AG04450 (cell line): ENCODE measurements around the gene CR1L. TPM values are rescaled to one million over a fixed set of nuclear protein-coding genes. Genes with fewer than 3 reads are reported as not detected.
"Not testable (repeated sequence)": the region's sequence is repeated elsewhere in the genome, so short reads cannot be mapped to it uniquely, and the experiment has no call there.

ENCODE experiments used
- CTCF ChIA-PET: fragments of 300-600, 350-600 bp; formaldehyde crosslinking; extraction: SDS; loops from one replicate; lab custom pipeline; 2022; ENCODE audit warnings: antibody characterized with exemption, inconsistent platforms; lab: Charles Lee
- POLR2A ChIA-PET: fragments of 350-600 bp; formaldehyde crosslinking; extraction: SDS; loops from one replicate; lab custom pipeline; 2021; ENCODE audit warnings: antibody characterized with exemption, inconsistent platforms; lab: Yijun Ruan, JAX
- DNase-seq: peaks from one replicate; pipeline ENCODE4 v3.0.0-alpha.2; 2011; ENCODE audit warnings: low read depth, low spot score
- H3K27ac ChIP-seq: one replicate; pipeline ENCODE4 v1.5.1; 2012; ENCODE audit warnings: low read depth, low read length, control low read depth
- H3K27me3 ChIP-seq: one replicate; pipeline ENCODE4 v1.6.0; 2012; ENCODE audit warnings: low read length; ENCODE audit not compliant: control insufficient read depth, insufficient read depth
- H3K4me3 ChIP-seq: 2 replicates; pipeline ENCODE4 v1.5.1; 2011; ENCODE audit warnings: mild to moderate bottlenecking, low read depth, low read length, control low read depth
- H3K9me3 ChIP-seq: 2 replicates; pipeline ENCODE4 v1.5.1; 2012; ENCODE audit warnings: low read length; ENCODE audit not compliant: control insufficient read depth, insufficient read depth
- polyA plus RNA-seq: library from polyadenylated mRNA; depleted of rRNA; stranded (reverse); fragments of >200 nt; gene quantifications from 2 replicates; pipeline ENCODE4 v1.2.3, GENCODE V29; 2011; rRNA removed
- small RNA-seq: library from RNA; depleted of rRNA; stranded (forward); fragments of <200 nt; gene quantifications from one replicate; pipeline ENCODE3, GENCODE V24; 2012; ENCODE audit warnings: low read depth; ENCODE audit not compliant: insufficient read length
- TF ChIP-seq, protein P1 (sequence below): IDR thresholded peaks from 2 replicates; pipeline ENCODE4 v1.5.1; 2011; ENCODE audit warnings: low read depth, low read length, control low read depth, inconsistent platforms

CR1L gene
- polyA plus RNA-seq, 1 experiment = not detected

GRCh38 chr1:207763972-207764371 is 119.0 kb downstream of the CR1L start:
- TF ChIP-seq, protein P1, sequence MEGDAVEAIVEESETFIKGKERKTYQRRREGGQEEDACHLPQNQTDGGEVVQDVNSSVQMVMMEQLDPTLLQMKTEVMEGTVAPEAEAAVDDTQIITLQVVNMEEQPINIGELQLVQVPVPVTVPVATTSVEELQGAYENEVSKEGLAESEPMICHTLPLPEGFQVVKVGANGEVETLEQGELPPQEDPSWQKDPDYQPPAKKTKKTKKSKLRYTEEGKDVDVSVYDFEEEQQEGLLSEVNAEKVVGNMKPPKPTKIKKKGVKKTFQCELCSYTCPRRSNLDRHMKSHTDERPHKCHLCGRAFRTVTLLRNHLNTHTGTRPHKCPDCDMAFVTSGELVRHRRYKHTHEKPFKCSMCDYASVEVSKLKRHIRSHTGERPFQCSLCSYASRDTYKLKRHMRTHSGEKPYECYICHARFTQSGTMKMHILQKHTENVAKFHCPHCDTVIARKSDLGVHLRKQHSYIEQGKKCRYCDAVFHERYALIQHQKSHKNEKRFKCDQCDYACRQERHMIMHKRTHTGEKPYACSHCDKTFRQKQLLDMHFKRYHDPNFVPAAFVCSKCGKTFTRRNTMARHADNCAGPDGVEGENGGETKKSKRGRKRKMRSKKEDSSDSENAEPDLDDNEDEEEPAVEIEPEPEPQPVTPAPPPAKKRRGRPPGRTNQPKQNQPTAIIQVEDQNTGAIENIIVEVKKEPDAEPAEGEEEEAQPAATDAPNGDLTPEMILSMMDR = no peak
- ChIA-PET CTCF (interaction anchor here (0.6 kb wide), 1 partner anchor 87 kb away, joined by 4 read pairs; no protein-coding TSS in a partner anchor), POLR2A (no interaction called here)
- Histone ChIP-seq H3K9me3 (no peaks in the 10 kb centered on the region), H3K27ac (no peak overlapping the region), H3K4me3 (no peak overlapping the region), H3K27me3 (no peaks in the 10 kb centered on the region)
- no peak for DNase-seq

DNA sequence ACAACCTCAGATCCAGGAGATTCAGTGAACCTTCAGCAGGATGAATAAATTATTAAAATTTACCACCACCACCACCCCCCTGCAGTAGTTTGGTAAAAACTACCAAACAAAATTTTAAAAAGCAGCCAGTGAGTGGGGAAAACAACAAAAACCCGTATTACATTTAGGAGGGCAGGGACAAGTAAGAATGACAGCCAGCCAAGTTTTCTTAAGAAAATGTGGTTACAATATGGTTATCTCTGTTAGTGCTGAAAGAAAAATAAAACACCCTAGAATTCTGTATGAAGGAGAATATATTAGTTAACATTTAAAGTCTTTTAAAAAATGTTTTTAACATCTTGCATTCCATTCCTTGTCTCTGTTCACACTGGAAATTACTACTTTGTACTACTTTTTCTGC is 121.6 kb downstream of the CR1L start:
- no peaks in the 10 kb centered on the region for H3K9me3 ChIP-seq
- no peak overlapping the region for H3K27ac ChIP-seq
- no peak overlapping the region for H3K4me3 ChIP-seq
- no peaks in the 10 kb centered on the region for H3K27me3 ChIP-seq
- TF ChIP-seq, protein P1 = no peak
- no peak for DNase-seq
- CTCF ChIA-PET = no interaction called here
- POLR2A ChIA-PET = no interaction called here

DNA sequence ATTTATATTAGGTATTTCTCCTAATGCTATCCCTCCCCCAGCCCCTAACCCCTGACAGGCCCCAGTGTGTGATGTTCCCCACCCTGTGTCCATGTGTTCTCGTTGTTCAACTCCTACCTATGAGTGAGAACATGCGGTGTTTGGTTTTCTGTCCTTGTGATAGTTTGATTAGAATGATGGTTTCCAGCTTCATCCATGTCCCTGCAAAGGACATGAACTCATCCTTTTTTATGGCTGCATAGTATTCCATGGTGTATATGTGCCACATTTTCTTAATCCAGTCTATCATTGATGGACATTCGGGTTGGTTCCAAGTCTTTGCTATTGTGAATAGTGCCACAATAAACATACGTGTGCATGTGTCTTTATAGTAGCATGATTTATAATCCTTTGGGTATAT is 125.6 kb downstream of the CR1L start:
- H3K4me3 ChIP-seq, H3K27ac ChIP-seq, POLR2A ChIA-PET, H3K27me3 ChIP-seq, H3K9me3 ChIP-seq, CTCF ChIA-PET, DNase-seq: not testable (repeated sequence)

Small RNAs within 50 kb of the gene (small RNA-seq; reads per million reads assigned to genes)
- gene RNA5SP534 = not detected

Other genes with a start within 250 kb of the CR1L start
- not detected in 2 replicates for gene CR2, start 190.8 kb upstream of the CR1L start, polyA plus RNA-seq
- not detected in 2 replicates for gene CR1, start 149.0 kb upstream of the CR1L start, polyA plus RNA-seq
- 112 and 148 TPM in 2 replicates for gene CD46, start 106.9 kb downstream of the CR1L start, polyA plus RNA-seq